IMR-90 (cell line): ENCODE measurements around the gene ASB14. TPM values are rescaled to one million over a fixed set of nuclear protein-coding genes. Genes with fewer than 3 reads are reported as not detected.

Experiments
- ATAC-seq: fragments of 200-7000 bp; cut with Tn5 transposase; 2 replicates; pipeline ENCODE4 v1.9.1; 2020; ENCODE audit warnings: low read depth, mild to moderate bottlenecking, moderate library complexity
- BruUV-seq: library from RNA; stranded (reverse); fragments of 400-500 nt; replicated peaks from 2 replicates; lab custom pipeline; 2021; lab: Mats Ljungman, UMichigan
- CTCF ChIA-PET: fragments of 300-600 bp; formaldehyde crosslinking; extraction: SDS; loops from one replicate; lab custom pipeline; 2021; ENCODE audit warnings: antibody characterized with exemption; lab: Yijun Ruan, JAX
- POLR2A ChIA-PET: fragments of 300-600 bp; sonication (Branson Sonifier 250); formaldehyde crosslinking; loops from one replicate; lab custom pipeline; 2022; ENCODE audit warnings: antibody characterized with exemption; ENCODE audit not compliant: unreplicated experiment; lab: Charles Lee
- DNase-seq: peaks from one replicate; pipeline ENCODE4 v3.0.0; 2013
- H2AFZ ChIP-seq: replicated peaks from 2 replicates; pipeline ENCODE3; 2013; ENCODE audit warnings: low read length, mild to moderate bottlenecking; ENCODE audit not compliant: poor library complexity
- H2AK5ac ChIP-seq: 2 replicates; pipeline ENCODE4 v1.6.1; 2013; ENCODE audit warnings: low read depth, low read length, inconsistent platforms
- H2AK9ac ChIP-seq: replicated peaks from 2 replicates; pipeline ENCODE3; 2013; ENCODE audit warnings: mild to moderate bottlenecking, low read depth, low read length, moderate library complexity; ENCODE audit not compliant: poor library complexity
- H2BK120ac ChIP-seq: 2 replicates; pipeline ENCODE4 v1.6.1; 2013; ENCODE audit warnings: low read depth, low read length, inconsistent platforms
- H2BK15ac ChIP-seq: 3 replicates; pipeline ENCODE4 v1.6.1; 2013; ENCODE audit warnings: low read depth, low read length, inconsistent platforms
- H2BK20ac ChIP-seq: 2 replicates; pipeline ENCODE4 v1.6.1; 2013; ENCODE audit warnings: low read depth, mild to moderate bottlenecking, inconsistent platforms, low read length, moderate library complexity
- H2BK5ac ChIP-seq: 2 replicates; pipeline ENCODE4 v1.6.1; 2013; ENCODE audit warnings: mild to moderate bottlenecking, low read depth, low read length, inconsistent platforms; ENCODE audit not compliant: poor library complexity, severe bottlenecking
- H3K14ac ChIP-seq: replicated peaks from 2 replicates; pipeline ENCODE4 v1.6.1; 2013; ENCODE audit warnings: low read depth, low read length, inconsistent platforms
- H3K18ac ChIP-seq: 2 replicates; pipeline ENCODE4 v1.6.1; 2013; ENCODE audit warnings: low read depth, low read length, control low read depth
- H3K23ac ChIP-seq: 2 replicates; pipeline ENCODE4 v1.6.1; 2013; ENCODE audit warnings: low read depth, low read length, inconsistent platforms
- H3K27ac ChIP-seq: 2 replicates; pipeline ENCODE4 v1.5.1; 2013; ENCODE audit warnings: mild to moderate bottlenecking, control low read depth, low read length; ENCODE audit not compliant: insufficient read depth
- H3K27me3 ChIP-seq: 2 replicates; pipeline ENCODE4 v1.6.1; 2013; ENCODE audit warnings: low read length; ENCODE audit not compliant: control insufficient read depth, insufficient read depth
- H3K36me3 ChIP-seq: 2 replicates; pipeline ENCODE4 v1.6.1; 2013; ENCODE audit warnings: low read length, mixed read lengths; ENCODE audit not compliant: control insufficient read depth, insufficient read depth
- H3K4ac ChIP-seq: 2 replicates; pipeline ENCODE4 v1.6.1; 2013; ENCODE audit warnings: low read depth, low read length, inconsistent platforms
- H3K4me1 ChIP-seq: 2 replicates; pipeline ENCODE4 v1.6.1; 2013; ENCODE audit warnings: low read length, mixed read lengths; ENCODE audit not compliant: control insufficient read depth, insufficient read depth
- H3K4me2 ChIP-seq: 2 replicates; pipeline ENCODE4 v1.6.1; 2013; ENCODE audit warnings: low read depth, mild to moderate bottlenecking, control low read depth, low read length, moderate library complexity
- H3K4me3 ChIP-seq: 2 replicates; pipeline ENCODE4 v1.5.1; 2013; ENCODE audit warnings: low read depth, mild to moderate bottlenecking, control low read depth, low read length, moderate library complexity; ENCODE audit not compliant: insufficient read depth
- H3K56ac ChIP-seq: 2 replicates; pipeline ENCODE4 v1.6.1; 2013; ENCODE audit warnings: low read length, inconsistent platforms; ENCODE audit not compliant: insufficient read depth; ENCODE audit errors: extremely low read depth
- H3K79me1 ChIP-seq, 2 experiments: 2 replicates each; pipeline ENCODE4 v1.6.1; 2013; ENCODE audit warnings: low read length in 2 of 2, inconsistent platforms in 1 of 2, low read depth in 1 of 2
- H3K9ac ChIP-seq: 2 replicates; pipeline ENCODE4 v1.6.1; 2013; ENCODE audit warnings: low read depth, low read length, control low read depth
- H3K9me1 ChIP-seq: 2 replicates; pipeline ENCODE4 v1.6.1; 2013; ENCODE audit warnings: low read length, inconsistent platforms; ENCODE audit not compliant: insufficient read depth
- H3K9me3 ChIP-seq: 2 replicates; pipeline ENCODE4 v1.6.1; 2013; ENCODE audit warnings: low read length; ENCODE audit not compliant: control insufficient read depth, insufficient read depth
- H4K20me1 ChIP-seq: 2 replicates; pipeline ENCODE4 v1.6.1; 2013; ENCODE audit warnings: low read length, inconsistent platforms; ENCODE audit not compliant: insufficient read depth
- H4K5ac ChIP-seq: 2 replicates; pipeline ENCODE4 v1.6.1; 2013; ENCODE audit warnings: mild to moderate bottlenecking, low read depth, low read length, control low read depth
- H4K8ac ChIP-seq, 2 experiments: 2 replicates each; pipeline ENCODE4 v1.6.1; 2013; ENCODE audit warnings: low read depth in 2 of 2, low read length in 2 of 2, control low read depth in 1 of 2, inconsistent platforms in 1 of 2
- H4K91ac ChIP-seq: 2 replicates; pipeline ENCODE4 v1.6.1; 2013; ENCODE audit warnings: low read depth, low read length, inconsistent platforms; ENCODE audit not compliant: insufficient read depth
- CEBPB ChIP-seq: IDR thresholded peaks from 2 replicates; pipeline ENCODE4 v1.6.1; 2012; ENCODE audit warnings: low read depth, low read length, improper control_type of control experiment
- FOS ChIP-seq: fragments of 150-350 bp; IDR thresholded peaks from 2 replicates; pipeline ENCODE4 v1.6.1; 2016; ENCODE audit warnings: low read depth, low read length
- POLR2A ChIP-seq: IDR thresholded peaks from 2 replicates; pipeline ENCODE4 v1.6.1; 2012; ENCODE audit warnings: mild to moderate bottlenecking, low read depth, low read length
- WGBS, 2 experiments: methylation state at CpG; one replicate each; pipeline versions ENCODE4 v1.1.5 to v1.1.7; 2013; ENCODE audit warnings: missing lambda C conversion rate in 2 of 2; ENCODE audit not compliant: insufficient read length in 1 of 2; ENCODE audit errors: extremely low coverage in 2 of 2; 5-methylcytosine and 5-hydroxymethylcytosine counted together
- dilution Hi-C: fragments of 300-500 bp; cut with HindIII; formaldehyde crosslinking; loops from one replicate; pipeline ENCODE4 v1.14.3; 2018; ENCODE audit warnings: low sequenced_read_pairs; ENCODE audit not compliant: unreplicated experiment
- in situ Hi-C: fragments of 300-500 bp; cut with MboI; formaldehyde crosslinking; loops from 3 replicates; pipeline ENCODE4 v1.14.3; 2019; ENCODE audit warnings: low sequenced_read_pairs, inconsistent platforms, mixed read lengths
- intact Hi-C: fragments of 100-400 bp; cut with micrococcal nuclease; formaldehyde crosslinking; loops from 2 replicates; pipeline ENCODE4 v1.10.0; 2022
- polyA plus RNA-seq, 3 experiments: library from polyadenylated mRNA; depleted of rRNA; stranded (reverse); fragments of >200 nt; gene quantifications; 2 replicates each; pipeline ENCODE4 v1.2.3, GENCODE V29; 2012; ENCODE audit warnings: low replicate concordance in 1 of 3
- total RNA-seq: library from RNA; depleted of rRNA; stranded (reverse); fragments of >200 nt; gene quantifications from 2 replicates; pipeline ENCODE4 v1.2.3, GENCODE V29; 2012
- TF ChIP-seq, protein P1 (sequence below): fragments of 150-350 bp; IDR thresholded peaks from 2 replicates; pipeline ENCODE4 v1.6.1; 2016; ENCODE audit warnings: low read depth, mild to moderate bottlenecking, low read length, moderate library complexity, borderline replicate concordance
- TF ChIP-seq, protein P2 (sequence below): fragments of 150-350 bp; IDR thresholded peaks from 2 replicates; pipeline ENCODE4 v1.6.1; 2017; ENCODE audit warnings: mild to moderate bottlenecking, antibody characterized with exemption, low read length, low read depth

ASB14 gene
- total and polyA plus RNA-seq, 2 of the 4 experiments (the other 2 are of a cell fraction), result not detected

- Histone ChIP-seq H3K18ac (no peak overlapping the region), H2BK120ac (no peak overlapping the region), H3K56ac (no peak overlapping the region), H3K27me3 (peaks cover 4% of the 10 kb centered on the region), H3K4me2 (no peak overlapping the region), H2AFZ (no peak overlapping the region), H3K4me1 (no peaks in the 10 kb centered on the region), H4K5ac (no peak overlapping the region), H3K4ac (no peak overlapping the region), H3K36me3 (no peaks in the 10 kb centered on the region), H2BK20ac (no peak overlapping the region), H3K23ac (no peak overlapping the region), H3K79me1 (no peaks in the 10 kb centered on the region), H3K14ac (no peak overlapping the region), H3K9me1 (no peaks in the 10 kb centered on the region; the same call in 1 of the 2 replicates), H4K20me1 (no peaks in the 10 kb centered on the region), H4K91ac (no peak overlapping the region), H3K9me3 (no peaks in the 10 kb centered on the region), H2AK5ac (no peak overlapping the region), H3K9ac (no peak overlapping the region), H2BK15ac (no peak overlapping the region), H3K4me3 (no peak overlapping the region), H4K8ac (no peak overlapping the region), H3K27ac (no peak overlapping the region), H2AK9ac (no peak overlapping the region), H2BK5ac (no peak overlapping the region)
- intact Hi-C loops (no loop called here), dilution Hi-C loops (no loop called here), in situ Hi-C loops (no loop called here)
- ATAC-seq (no peak), DNase-seq (no peak)
- no CpG with 5 or more reads among the region's 9 CpGs for WGBS, 2 experiments
- no TSS peak for BruUV-seq
- ChIA-PET CTCF (no interaction called here), POLR2A (no interaction called here)
- TF ChIP-seq POLR2A, result no peak
- TF ChIP-seq CEBPB, result no peak
- TF ChIP-seq, protein P1, sequence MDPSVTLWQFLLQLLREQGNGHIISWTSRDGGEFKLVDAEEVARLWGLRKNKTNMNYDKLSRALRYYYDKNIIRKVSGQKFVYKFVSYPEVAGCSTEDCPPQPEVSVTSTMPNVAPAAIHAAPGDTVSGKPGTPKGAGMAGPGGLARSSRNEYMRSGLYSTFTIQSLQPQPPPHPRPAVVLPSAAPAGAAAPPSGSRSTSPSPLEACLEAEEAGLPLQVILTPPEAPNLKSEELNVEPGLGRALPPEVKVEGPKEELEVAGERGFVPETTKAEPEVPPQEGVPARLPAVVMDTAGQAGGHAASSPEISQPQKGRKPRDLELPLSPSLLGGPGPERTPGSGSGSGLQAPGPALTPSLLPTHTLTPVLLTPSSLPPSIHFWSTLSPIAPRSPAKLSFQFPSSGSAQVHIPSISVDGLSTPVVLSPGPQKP, result no peak
- TF ChIP-seq, protein P2, sequence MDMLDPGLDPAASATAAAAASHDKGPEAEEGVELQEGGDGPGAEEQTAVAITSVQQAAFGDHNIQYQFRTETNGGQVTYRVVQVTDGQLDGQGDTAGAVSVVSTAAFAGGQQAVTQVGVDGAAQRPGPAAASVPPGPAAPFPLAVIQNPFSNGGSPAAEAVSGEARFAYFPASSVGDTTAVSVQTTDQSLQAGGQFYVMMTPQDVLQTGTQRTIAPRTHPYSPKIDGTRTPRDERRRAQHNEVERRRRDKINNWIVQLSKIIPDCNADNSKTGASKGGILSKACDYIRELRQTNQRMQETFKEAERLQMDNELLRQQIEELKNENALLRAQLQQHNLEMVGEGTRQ, result no peak
- TF ChIP-seq FOS, result no peak
These were observed 4.1 kb downstream of the ASB14 start for GRCh38 chr3:57288403-57288802.
